SIG-M5 treated with dmso at 0.1 percent for 504 hours (cell line): ENCODE results near the gene GDF9.

Experiments used
- DNase-seq: peaks from one replicate; lab custom pipeline; 2025; ENCODE audit not compliant: unreplicated experiment; lab: John Stamatoyannopoulos, UW

Gene GDF9

GRCh38 chr5:132821350-132821749, 44.9 kb downstream of the GDF9 start:
- DNase-seq = no peak

GRCh38 chr5:132820162-132820754, 46.0 kb downstream of the GDF9 start:
- DNase-seq = peak; percentile 86

DNA sequence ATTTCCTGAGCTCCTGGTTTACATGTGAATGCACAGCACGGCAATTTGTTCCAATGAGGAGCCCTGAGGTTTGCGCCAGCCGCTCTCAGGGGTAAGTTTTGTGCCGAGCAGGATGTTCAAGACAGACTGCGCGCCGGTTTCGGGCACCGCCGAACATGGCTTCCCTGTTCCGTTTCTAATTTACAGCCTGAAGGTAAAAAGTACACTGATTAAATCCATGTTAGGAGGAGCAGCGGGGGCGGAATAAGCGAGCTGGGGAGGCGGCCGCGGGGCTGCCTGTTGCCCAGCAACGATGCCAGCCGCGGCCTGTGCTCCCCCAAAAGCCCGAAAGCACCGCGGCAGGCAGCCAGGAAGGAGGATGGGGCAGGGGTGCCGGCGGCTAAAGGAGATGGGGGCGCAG, 46.8 kb downstream of the GDF9 start:
- no peak for DNase-seq

GRCh38 chr5:132817011-132817410, 49.3 kb downstream of the GDF9 start:
- DNase-seq = no peak

DNA sequence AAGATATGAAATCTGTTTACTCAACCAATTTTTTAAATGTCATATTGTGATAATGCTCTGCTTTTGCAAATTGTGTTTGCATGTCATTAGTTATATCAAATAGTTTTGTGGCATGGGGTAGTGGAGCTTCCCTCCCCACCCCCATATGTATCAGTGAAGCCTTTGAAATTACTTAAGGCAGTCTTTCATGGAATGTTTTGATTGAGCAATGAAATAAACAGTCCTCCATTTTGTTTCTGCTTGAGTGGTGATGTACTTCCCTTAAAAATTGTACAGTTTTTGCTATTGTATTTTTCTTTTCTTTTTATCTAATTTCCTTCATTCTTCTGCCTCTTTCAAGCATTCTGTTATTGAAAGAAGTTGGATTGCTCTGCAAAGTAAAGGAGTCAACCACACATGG, 49.7 kb downstream of the GDF9 start:
- no peak for DNase-seq

DNA sequence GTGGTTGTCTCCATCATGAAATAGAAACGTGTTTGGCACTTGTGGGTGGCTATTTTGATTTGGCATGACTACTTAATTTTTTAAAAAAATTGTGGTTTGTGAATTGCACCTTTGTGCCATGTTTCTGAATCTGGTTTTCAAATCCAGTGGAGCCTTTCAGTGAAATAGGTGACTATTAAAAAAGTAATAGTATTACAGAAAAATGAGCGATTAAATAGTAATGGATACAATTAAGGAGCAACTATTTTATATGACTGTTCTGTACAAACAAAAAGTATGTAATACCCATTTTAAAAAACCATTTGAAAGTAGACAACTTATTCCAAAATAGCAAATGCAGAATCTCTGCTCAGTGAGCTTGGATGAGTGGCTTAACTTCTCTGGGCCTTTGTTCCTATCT, 50.2 kb downstream of the GDF9 start:
- DNase-seq = no peak

- no peak for DNase-seq
These were observed 50.8 kb downstream of the GDF9 start for GRCh38 chr5:132815454-132815853.

DNA sequence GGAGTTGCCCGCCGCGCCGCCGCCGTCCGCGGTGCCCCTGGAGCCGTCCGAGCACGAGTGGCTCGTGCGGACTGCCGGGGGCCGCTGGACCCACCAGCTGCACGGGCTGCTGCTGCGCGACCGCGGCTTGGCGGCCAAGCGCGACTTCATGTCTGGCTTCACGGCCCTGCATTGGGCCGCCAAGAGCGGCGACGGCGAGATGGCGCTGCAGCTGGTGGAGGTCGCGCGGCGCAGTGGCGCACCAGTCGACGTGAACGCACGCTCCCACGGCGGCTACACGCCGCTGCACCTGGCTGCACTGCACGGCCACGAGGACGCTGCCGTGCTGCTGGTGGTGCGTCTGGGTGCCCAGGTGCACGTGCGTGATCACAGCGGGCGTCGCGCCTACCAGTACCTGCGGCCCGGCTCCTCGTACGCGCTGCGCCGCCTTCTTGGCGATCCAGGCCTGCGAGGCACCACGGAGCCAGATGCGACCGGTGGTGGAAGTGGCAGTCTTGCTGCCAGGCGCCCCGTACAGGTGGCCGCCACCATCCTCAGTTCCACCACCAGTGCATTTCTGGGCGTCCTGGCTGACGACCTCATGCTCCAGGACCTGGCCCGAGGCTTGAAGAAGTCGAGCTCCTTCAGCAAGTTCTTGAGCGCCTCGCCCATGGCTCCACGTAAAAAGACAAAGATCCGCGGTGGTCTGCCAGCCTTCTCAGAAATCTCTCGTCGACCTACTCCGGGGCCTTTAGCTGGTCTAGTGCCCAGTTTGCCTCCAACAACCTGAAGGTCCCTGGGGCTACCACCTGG, 51.6 kb downstream of the GDF9 start:
- DNase-seq = no peak

- no peak for DNase-seq
These were observed 52.4 kb downstream of the GDF9 start for GRCh38 chr5:132813599-132814502.

GRCh38 chr5:132812781-132813598, 53.3 kb downstream of the GDF9 start, which contains the start of gene SOWAHA:
Gene SOWAHA, plus strand, starts transcription at chr5:132813302. Its CDS starts 320 bp downstream, at chr5:132813622.
- DNase-seq = no peak

DNA sequence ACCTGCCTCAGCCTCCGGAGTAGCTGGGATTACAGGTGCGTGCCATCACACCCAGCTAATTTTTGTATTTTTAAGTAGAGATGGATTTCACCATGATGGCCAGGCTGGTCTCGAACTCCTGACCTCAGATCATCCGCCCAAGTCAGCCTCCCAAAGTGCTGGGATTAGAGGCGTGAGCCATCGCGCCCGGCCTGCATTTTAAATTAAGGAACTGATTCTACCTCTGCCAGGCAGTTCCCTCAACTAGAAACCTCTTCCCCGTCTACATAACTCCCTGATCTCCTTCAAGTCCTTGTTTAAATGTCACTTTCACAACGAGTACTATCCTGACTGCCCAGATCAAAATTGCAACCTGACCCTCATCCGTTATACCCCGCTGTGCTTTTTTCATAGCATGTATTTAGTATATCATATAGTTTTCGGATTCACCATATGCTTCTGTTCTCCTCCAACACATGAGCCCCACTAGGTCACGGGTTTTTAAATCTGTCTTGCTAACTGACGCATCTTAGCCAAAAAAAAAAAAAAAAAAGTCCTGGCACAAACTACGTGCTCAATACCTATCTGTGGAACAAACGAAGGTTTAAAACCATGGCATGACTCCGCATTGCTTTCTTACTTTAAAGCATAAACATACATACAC, 54.0 kb downstream of the GDF9 start:
- peak; percentile 87 for DNase-seq
